Chondrocyte (in vitro differentiated cells): ENCODE data around the gene TPSG1. TPM values are rescaled to one million over a fixed set of nuclear protein-coding genes. Genes with fewer than 3 reads are reported as not detected.
"Not testable (repeated sequence)": the region's sequence is repeated elsewhere in the genome, so short reads cannot be mapped to it uniquely, and the experiment has no call there.

Experiments
- DNase-seq: peaks from one replicate; pipeline ENCODE4 v3.0.0; 2021; ENCODE audit warnings: mixed read lengths, low spot score
- H3K27ac Mint-ChIP-seq: one replicate; pipeline ENCODE4 v1.8.0; 2021; ENCODE audit warnings: mild to moderate bottlenecking, moderate library complexity, mixed read lengths; ENCODE audit not compliant: unreplicated experiment
- H3K27me3 Mint-ChIP-seq: 2 replicates; pipeline ENCODE4 v1.8.0; 2021; ENCODE audit warnings: low read depth, mixed read lengths
- H3K36me3 Mint-ChIP-seq: 2 replicates; pipeline ENCODE4 v1.8.0; 2021; ENCODE audit warnings: low read depth, mixed read lengths
- H3K4me1 Mint-ChIP-seq: 2 replicates; pipeline ENCODE4 v1.8.0; 2021; ENCODE audit warnings: low read depth, mild to moderate bottlenecking, mixed read lengths
- H3K4me3 Mint-ChIP-seq: one replicate; pipeline ENCODE4 v1.8.0; 2021; ENCODE audit warnings: mild to moderate bottlenecking, moderate library complexity, mixed read lengths; ENCODE audit not compliant: unreplicated experiment
- H3K9me3 Mint-ChIP-seq: 2 replicates; pipeline ENCODE4 v1.8.0; 2021; ENCODE audit warnings: low read depth, mixed read lengths
- long read RNA-seq: library from polyadenylated mRNA; stranded (forward); transcript quantifications from one replicate; pipeline ENCODE4 v2.0.0, GENCODE V29; 2021
- total RNA-seq: library from RNA; stranded (reverse); gene quantifications from 3 replicates; pipeline ENCODE4 v1.2.1, GENCODE V29; 2021
- TF ChIP-seq, protein P1 (sequence below): fragments of 200-600 bp; sonication (generic); IDR thresholded peaks from 2 replicates; pipeline ENCODE4 v1.5.0; 2021; ENCODE audit warnings: antibody characterized with exemption, mild to moderate bottlenecking, moderate library complexity

TPSG1 gene
- not detected in 3 replicates for total RNA-seq
- long read RNA-seq = 0 reads

DNA sequence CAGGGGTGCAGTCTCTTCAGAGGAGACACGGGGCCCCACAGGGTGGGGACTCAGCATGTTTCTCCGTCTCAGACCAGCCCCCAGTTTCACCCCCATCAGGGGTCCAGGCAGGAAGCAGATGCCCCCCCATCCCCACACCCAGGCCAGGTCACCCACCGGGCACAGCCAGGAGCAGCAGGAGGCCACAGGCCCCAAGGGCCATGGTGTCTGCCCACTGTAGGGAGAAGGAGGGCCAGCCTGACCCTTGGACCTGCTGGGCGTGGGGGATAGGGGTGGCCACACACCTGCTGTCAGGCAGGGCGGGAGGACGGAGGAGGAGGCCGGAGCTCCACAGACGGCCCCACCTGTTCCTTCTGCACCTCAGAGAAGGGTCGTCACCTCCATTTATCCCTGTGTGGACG is at the start of gene TPSG1:
TPSG1 (minus strand) TSS at position 218 of the 401 bp plus-strand sequence; CDS start at position 202, 16 bp downstream.
- peaks cover 4% of the 10 kb centered on the region for H3K4me1 Mint-ChIP-seq
- H3K4me3 Mint-ChIP-seq = no peak within 1 kb of the TSS
- H3K27ac Mint-ChIP-seq = no peak within 1 kb of the TSS
- H3K36me3 Mint-ChIP-seq = peaks cover 8% of the 10 kb centered on the region
- no peaks in the 10 kb centered on the region for H3K9me3 Mint-ChIP-seq
- TF ChIP-seq, protein P1, sequence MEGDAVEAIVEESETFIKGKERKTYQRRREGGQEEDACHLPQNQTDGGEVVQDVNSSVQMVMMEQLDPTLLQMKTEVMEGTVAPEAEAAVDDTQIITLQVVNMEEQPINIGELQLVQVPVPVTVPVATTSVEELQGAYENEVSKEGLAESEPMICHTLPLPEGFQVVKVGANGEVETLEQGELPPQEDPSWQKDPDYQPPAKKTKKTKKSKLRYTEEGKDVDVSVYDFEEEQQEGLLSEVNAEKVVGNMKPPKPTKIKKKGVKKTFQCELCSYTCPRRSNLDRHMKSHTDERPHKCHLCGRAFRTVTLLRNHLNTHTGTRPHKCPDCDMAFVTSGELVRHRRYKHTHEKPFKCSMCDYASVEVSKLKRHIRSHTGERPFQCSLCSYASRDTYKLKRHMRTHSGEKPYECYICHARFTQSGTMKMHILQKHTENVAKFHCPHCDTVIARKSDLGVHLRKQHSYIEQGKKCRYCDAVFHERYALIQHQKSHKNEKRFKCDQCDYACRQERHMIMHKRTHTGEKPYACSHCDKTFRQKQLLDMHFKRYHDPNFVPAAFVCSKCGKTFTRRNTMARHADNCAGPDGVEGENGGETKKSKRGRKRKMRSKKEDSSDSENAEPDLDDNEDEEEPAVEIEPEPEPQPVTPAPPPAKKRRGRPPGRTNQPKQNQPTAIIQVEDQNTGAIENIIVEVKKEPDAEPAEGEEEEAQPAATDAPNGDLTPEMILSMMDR = no peak
- no peak for DNase-seq
- no peaks in the 10 kb centered on the region for H3K27me3 Mint-ChIP-seq

DNA sequence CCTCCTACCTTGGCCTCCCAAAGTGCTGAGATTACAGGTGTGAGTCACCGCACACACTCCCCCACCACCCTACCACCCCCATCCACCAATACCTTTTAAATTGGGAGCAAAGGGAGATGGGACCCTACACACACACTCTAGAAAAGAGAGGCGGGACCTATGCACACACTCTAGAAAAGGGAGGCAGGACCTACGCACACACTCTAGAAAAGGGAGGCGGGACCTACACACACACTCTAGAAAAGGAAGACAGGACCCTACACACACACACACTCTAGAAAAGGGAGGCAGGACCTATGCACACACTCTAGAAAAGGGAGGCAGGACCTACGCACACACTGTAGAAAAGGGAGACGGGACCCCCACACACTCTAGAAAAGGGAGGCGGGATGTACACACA is 49.7 kb upstream of the TPSG1 start:
- peaks cover 29% of the 10 kb centered on the region for H3K27me3 Mint-ChIP-seq
- no peak overlapping the region for H3K4me3 Mint-ChIP-seq
- TF ChIP-seq, protein P1 = no peak
- H3K36me3 Mint-ChIP-seq = no peaks in the 10 kb centered on the region
- no peak for DNase-seq
- peaks cover 10% of the 10 kb centered on the region for H3K4me1 Mint-ChIP-seq
- no peaks in the 10 kb centered on the region for H3K9me3 Mint-ChIP-seq
- H3K27ac Mint-ChIP-seq = no peak overlapping the region

DNA sequence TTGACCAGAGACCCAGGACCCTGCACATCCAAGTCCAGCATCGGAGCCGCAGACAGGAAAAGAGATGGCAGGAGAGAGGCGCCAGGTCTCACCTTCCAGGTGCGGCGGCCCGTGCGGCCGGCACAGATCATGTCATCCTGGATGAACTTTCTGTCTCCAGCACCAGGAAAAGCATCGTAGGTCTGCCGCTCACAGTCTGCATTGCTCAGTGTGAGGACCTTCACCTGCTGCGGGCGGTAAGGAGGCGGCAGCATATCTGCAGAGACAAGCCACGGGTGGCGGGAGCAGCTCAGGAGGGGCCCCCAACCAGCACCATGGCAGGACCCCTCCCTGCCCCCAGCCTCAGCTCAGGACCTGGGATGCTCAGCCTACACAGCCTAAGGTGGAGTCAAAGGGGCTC is 48.7 kb upstream of the TPSG1 start:
- no peaks in the 10 kb centered on the region for H3K36me3 Mint-ChIP-seq
- H3K4me3 Mint-ChIP-seq = no peak overlapping the region
- TF ChIP-seq, protein P1 = no peak
- no peaks in the 10 kb centered on the region for H3K9me3 Mint-ChIP-seq
- H3K27ac Mint-ChIP-seq = no peak overlapping the region
- peak; percentile 79 for DNase-seq
- H3K27me3 Mint-ChIP-seq = peaks cover 37% of the 10 kb centered on the region
- peaks cover 10% of the 10 kb centered on the region for H3K4me1 Mint-ChIP-seq

DNA sequence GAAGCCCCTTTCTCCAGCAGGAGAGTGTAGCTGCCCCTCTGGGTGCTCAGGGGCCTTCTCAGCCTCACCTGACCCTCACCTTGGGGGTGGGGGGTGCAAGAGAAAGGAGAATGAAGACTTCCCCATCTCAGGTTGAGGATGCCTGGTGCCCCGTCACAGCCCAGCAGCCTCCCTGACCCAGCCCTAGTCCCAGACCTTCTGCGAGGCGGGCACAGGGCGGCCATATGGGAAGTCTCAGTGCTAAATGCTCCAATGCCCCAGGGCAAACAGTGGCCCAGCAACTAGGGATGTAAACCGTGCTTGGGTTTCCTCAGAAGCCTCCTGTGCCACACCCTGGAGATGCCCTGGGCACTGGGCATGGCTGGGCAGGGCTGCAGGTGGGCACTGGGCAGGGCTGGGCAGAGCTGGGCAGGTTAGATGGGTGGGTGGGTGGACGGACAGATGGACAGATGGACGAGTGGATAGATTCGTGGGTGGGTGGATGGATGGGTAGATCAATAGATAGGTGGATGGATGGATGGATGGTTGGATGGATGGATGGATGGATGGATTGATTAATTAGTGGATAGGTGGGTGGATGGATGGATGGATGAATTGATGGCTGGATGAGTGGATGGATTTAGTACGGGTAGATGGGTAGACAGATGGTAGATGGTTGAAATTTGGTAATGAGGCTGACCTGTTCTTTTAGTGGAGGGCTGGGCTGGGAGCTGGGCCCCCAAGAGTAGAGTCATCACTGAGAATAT is 47.6 kb upstream of the TPSG1 start:
- no peak overlapping the region for H3K27ac Mint-ChIP-seq
- no peak overlapping the region for H3K4me3 Mint-ChIP-seq

DNA sequence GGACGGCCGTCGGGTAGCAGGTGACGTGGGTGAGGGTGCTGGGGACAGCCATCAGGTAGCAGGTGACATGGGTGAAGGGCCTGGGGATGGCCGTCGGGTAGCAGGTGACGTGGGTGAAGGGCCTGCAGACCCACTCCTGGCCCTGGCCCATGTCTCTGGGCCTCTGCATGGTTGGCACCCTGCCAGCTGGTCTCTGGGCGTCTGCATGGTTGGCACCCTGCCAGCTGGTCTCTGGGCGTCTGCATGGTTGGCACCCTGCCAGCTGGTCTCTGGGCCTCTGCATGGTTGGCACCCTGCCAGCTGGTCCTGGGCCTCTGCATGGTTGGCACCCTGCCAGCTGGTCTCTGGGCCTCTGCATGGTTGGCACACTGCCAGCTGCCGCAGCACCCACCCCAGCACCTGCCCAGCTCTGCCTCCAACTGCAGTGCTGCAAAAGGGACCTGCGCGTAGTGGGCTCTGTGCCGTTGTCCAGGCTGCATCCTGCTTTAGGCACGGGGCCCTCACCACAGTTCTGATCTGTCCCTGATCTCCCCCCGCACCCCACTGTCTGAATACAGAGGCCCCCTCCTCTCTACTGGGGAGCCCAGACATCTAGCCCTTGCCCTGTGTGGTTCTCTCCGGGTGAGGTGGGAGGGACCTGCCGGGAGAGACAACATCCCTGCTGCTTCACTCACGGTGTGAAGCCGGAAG is 46.8 kb upstream of the TPSG1 start:
- not testable (repeated sequence) for H3K9me3 Mint-ChIP-seq, H3K4me3 Mint-ChIP-seq, H3K4me1 Mint-ChIP-seq, H3K27ac Mint-ChIP-seq, H3K36me3 Mint-ChIP-seq
- H3K27me3 Mint-ChIP-seq = peaks cover 33% of the 10 kb centered on the region
- peak; percentile 71 for DNase-seq

More for the DNA sequence above, 47.6 kb upstream of the TPSG1 start:
- Mint-ChIP-seq H3K27me3 (peaks cover 34% of the 10 kb centered on the region), H3K36me3 (no peaks in the 10 kb centered on the region), H3K4me1 (peaks cover 8% of the 10 kb centered on the region), H3K9me3 (no peaks in the 10 kb centered on the region)
- no peak for DNase-seq
- TF ChIP-seq, protein P1 = no peak
